A673 (cell line): ENCODE results near the gene BLID. TPM values are rescaled to one million over a fixed set of nuclear protein-coding genes. Genes with fewer than 3 reads are reported as not detected.

Experiments
- microRNA-seq: library from miRNA; unstranded; fragments of <30 nt; microRNA quantifications from one replicate; pipeline ENCODE4 v1.2.0, GENCODE V29; 2021
- total RNA-seq: library from RNA; stranded (reverse); gene quantifications from 2 replicates; pipeline ENCODE4 v1.2.3, GENCODE V29; 2021

BLID gene
- total RNA-seq, 1 experiment from 2014 or later = 0.82 TPM

Small RNAs within 50 kb of the gene (microRNA-seq; reads per million reads assigned to microRNA genes)
- gene MIR100 (74,168 reads per million, percentile 100 among the genes with 10 or more reads in this experiment), gene MIR125B1 (2,113 reads per million, percentile 87 among the genes with 10 or more reads in this experiment), gene MIRLET7A2 (206 reads per million, percentile 70 among the genes with 10 or more reads in this experiment)
